ENCODE data around the gene DMRTC2. TPM values are rescaled to one million over a fixed set of nuclear protein-coding genes. Genes with fewer than 3 reads are reported as not detected.

DMRTC2 gene
- total and polyA plus RNA-seq, 8 donors, result not detected

- no peaks in the 10 kb centered on the region for H3K9me3 ChIP-seq
- no peaks in the 10 kb centered on the region for H3K27me3 ChIP-seq
- intact Hi-C loops (cut with DNase I), result no loop called here
- H3K4me3 ChIP-seq, result no peak overlapping the region
- peaks cover 10 to 21% (median 13%) of the 10 kb centered on the region in 3 donors for H3K4me1 ChIP-seq
- ATAC-seq, result no peak
- DNase-seq, result no peak
- 66 to 67% methylated on average over 12 to 13 of the region's 13 CpGs for WGBS, 2 donors
- no peak for TF ChIP-seq CTCF (IDR thresholded peaks at IDR 0.05)
- no peak for FAIRE-seq
- peaks cover 0 to 11% (median 1%) of the 10 kb centered on the region in 3 donors for H3K36me3 ChIP-seq
- peak overlapping the region in 2 of 4 donors; percentile 57 for H3K27ac ChIP-seq
Observed at GRCh38 chr19:41886761-41887710, 42.2 kb downstream of the DMRTC2 start.

GRCh38 chr19:41887711-41888382 is 43.0 kb downstream of the DMRTC2 start:
- intact Hi-C loops (cut with DNase I), result no loop called here
- H3K4me3 ChIP-seq, result no peak overlapping the region
- H3K36me3 ChIP-seq, result peaks cover 0 to 19% (median 4%) of the 10 kb centered on the region in 3 donors
- 48 to 50% methylated on average over 16 to 17 of the region's 17 CpGs for WGBS, 2 donors
- TF ChIP-seq CTCF (IDR thresholded peaks at IDR 0.05), result no peak
- H3K27me3 ChIP-seq, result no peaks in the 10 kb centered on the region
- peak in 3 of 4 donors; percentile 30 to 46 (median 36) for ATAC-seq
- peaks cover 10 to 21% (median 13%) of the 10 kb centered on the region in 3 donors for H3K4me1 ChIP-seq
- no peak for FAIRE-seq
- H3K27ac ChIP-seq, result peak overlapping the region in 2 of 4 donors; percentile 57
- H3K9me3 ChIP-seq, result no peaks in the 10 kb centered on the region
- peak in 5 of 6 donors; percentile 61 to 69 (median 65) for DNase-seq

- H3K9me3 ChIP-seq, result no peaks in the 10 kb centered on the region
- H3K27ac ChIP-seq, result no peak overlapping the region
- TF ChIP-seq CTCF (IDR thresholded peaks at IDR 0.05), result no peak
- peaks cover 10 to 21% (median 13%) of the 10 kb centered on the region in 3 donors for H3K4me1 ChIP-seq
- no peaks in the 10 kb centered on the region for H3K27me3 ChIP-seq
- peaks cover 0 to 21% (median 4%) of the 10 kb centered on the region in 3 donors for H3K36me3 ChIP-seq
- FAIRE-seq, result no peak
- intact Hi-C loops (cut with DNase I), result no loop called here
- DNase-seq, result no peak
- no peak overlapping the region for H3K4me3 ChIP-seq
- WGBS, 2 donors, result 89% methylated on average over 12 of the region's 12 CpGs
- ATAC-seq, result no peak
Observed at GRCh38 chr19:41888926-41889325, 44.1 kb downstream of the DMRTC2 start.

- peaks cover 0 to 21% (median 4%) of the 10 kb centered on the region in 3 donors for H3K36me3 ChIP-seq
- no peak overlapping the region for H3K4me3 ChIP-seq
- H3K9me3 ChIP-seq, result no peaks in the 10 kb centered on the region
- 92 to 94% methylated on average over 8 of the region's 8 CpGs for WGBS, 2 donors
- H3K4me1 ChIP-seq, result peaks cover 10 to 18% (median 13%) of the 10 kb centered on the region in 3 donors
- FAIRE-seq (no peak), DNase-seq (no peak), ATAC-seq (no peak)
- intact Hi-C loops (cut with DNase I), result no loop called here
- TF ChIP-seq CTCF (IDR thresholded peaks at IDR 0.05), result no peak
- no peak overlapping the region for H3K27ac ChIP-seq
- no peaks in the 10 kb centered on the region for H3K27me3 ChIP-seq
Observed at GRCh38 chr19:41889896-41890295, 45.1 kb downstream of the DMRTC2 start.

Data from pancreas (tissue), 10 donors.